ENCODE data around the gene ATP13A3.

Gene ATP13A3

GRCh38 chr3:194439881-194440550 lies 46.8 kb downstream of the ATP13A3 start:
- DNase-seq, result peak; percentile 93

DNA sequence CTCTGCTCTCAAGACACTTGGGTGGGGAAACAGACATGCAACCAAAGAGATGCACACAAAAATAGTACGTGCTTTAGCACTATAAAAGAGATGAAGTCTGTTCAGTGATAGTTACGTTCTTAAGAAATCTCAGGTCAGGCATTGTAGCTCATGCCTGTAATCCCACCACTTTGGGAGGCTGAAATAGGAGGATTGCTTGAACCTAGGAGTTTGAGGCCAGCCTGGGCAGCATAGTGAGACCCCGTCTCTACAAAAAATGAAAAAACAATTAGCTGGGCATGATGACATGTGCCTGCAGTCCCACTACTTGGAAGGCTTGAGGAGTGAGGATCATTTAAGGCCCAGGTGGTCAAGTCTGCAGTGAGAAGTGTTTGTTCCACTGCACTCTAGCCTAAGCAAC lies 52.3 kb downstream of the ATP13A3 start:
- no peak for DNase-seq

DNA sequence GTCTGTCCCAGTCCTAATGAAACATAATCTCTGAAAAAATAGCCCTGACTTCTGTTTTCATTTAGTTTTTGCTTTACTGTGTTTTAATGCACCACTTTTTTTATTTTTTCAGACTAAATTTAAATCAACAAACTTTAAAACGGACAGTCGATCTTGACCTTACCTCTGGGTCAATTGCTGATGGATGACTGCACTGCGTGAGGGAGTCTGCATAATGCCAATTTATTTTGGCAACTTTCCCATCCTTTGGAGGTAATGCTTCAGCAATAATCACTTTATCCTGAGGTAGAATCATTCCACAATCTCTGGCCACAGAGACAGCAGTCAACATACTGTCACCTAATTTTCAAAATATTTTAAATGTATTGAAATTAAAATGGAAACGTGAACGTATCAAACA lies 55.2 kb downstream of the ATP13A3 start:
- DNase-seq, result no peak

DNA sequence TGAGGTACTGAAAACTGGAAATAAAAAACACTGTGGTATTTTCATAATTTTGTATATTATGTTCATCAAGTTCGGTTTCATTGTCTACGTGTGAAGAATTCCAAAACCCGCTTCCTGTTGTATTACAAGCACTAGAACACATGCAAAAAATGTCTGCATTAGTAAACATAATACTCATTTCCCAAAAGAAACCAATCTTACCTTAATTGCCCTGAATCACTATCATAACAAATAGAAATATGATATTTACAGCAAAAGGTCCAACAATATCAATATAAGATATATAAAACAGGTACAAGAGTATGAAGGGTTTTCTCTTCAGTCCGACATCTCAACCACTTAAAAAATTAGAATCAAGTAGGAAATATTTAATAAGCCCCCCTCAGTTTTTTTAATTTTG lies 61.4 kb downstream of the ATP13A3 start:
- no peak for DNase-seq

GRCh38 chr3:194424953-194425352 lies 61.8 kb downstream of the ATP13A3 start:
- DNase-seq, result no peak

DNA sequence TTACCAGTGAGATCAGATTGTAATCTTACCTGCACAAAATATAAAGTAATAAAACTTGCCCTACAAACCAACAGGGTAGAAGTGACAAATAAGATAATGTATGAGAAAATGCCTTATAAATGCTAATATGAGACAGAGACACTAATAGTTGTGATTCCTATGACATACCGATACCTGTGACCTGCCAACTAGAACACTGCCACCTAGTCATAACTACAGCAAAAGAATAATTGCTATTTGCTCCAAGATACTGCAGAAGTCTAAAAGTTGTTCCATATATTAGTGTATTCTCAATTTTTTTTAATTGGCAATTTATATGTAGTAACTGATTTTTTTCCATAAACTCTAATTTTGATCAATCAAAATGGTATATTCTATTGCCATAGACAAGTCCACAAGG lies 62.4 kb downstream of the ATP13A3 start:
- DNase-seq, result no peak

GRCh38 chr3:194423317-194423716 lies 63.5 kb downstream of the ATP13A3 start:
- peak; percentile 83 for DNase-seq

DNA sequence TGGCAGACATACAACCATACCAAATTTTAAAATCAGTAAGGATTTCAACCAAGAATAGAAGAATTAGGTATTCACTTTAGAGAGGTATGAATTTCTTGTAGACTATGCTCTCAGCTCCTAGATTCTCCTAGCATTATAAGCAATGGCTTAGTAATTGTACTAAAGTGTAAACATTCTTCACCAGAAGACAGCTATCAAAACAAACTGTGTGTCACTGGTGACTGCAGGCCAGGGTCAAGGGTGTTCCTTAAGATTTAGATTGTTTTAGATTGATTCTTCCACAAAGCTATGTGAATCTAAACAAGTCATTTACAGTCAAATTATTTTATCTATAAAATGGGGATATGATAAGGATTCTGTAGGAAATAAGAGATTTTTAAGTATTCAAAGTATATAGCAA lies 64.6 kb downstream of the ATP13A3 start:
- DNase-seq, result no peak

- DNase-seq, result no peak
These were observed 68.1 kb downstream of the ATP13A3 start for GRCh38 chr3:194418671-194419070.

DNA sequence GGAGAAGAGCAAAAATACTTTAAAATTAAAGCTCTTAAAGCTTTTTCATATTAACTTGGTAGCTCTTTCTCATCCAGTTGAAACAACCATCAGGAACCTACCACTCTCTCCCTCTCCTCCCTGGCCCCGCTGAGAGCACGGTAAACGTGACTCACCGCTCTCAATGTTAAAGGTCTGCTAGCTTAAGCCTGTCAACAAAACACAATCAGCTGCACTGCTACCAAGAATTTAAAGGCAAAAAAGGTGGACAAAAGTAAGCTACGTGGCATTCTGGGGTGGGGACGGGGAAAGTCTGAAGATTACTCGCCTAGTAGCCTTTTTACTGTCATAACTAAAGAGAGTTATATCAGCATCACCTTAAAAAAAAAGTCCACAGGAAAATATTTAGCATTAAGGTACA lies 79.4 kb downstream of the ATP13A3 start:
- no peak for DNase-seq

DNA sequence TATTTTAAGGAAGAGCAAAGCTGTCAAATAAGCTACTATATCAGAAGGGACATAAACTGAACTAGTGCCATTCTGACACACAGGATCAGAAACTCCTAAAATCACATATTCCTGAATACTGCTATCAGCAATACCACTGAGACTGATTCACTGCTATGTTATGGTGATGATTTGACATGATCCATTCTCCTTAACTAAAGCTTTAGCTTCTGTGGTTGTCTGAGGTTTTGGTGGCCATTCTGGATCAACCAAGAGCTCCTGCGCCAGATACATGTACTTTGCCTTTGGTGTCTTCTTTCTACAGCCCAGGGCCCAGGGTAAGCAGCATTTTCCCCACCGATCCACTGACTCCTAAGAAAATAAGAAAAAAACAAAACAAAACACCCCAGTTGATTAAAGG lies 81.0 kb downstream of the ATP13A3 start:
- DNase-seq, result no peak

GRCh38 chr3:194404365-194405140 lies 82.2 kb downstream of the ATP13A3 start:
- peak; percentile 71 for DNase-seq

DNA sequence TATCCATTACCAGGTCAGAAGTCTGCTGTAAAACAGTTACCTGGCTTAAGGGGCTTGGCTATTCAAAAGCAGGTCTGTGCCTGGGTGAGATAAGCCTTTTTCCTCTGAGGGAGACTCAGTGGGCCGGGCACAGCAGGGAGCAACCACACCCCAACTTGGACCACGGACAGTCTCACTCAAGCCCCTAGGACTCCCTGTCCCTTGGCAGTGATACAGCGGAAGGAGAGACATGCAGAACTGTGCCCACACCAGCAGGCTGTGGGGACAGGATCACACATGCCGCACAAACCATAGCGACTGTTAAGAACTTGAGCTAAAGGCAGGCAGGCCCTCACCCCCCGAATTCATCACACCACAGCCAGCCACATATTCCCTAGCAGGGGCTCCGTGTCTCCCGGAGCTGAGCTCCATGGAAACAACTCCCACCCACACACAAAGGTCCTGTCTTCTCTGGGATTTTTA lies 84.9 kb downstream of the ATP13A3 start:
- DNase-seq, result no peak

GRCh38 chr3:194401346-194401745 lies 85.5 kb downstream of the ATP13A3 start:
- DNase-seq, result no peak

DNA sequence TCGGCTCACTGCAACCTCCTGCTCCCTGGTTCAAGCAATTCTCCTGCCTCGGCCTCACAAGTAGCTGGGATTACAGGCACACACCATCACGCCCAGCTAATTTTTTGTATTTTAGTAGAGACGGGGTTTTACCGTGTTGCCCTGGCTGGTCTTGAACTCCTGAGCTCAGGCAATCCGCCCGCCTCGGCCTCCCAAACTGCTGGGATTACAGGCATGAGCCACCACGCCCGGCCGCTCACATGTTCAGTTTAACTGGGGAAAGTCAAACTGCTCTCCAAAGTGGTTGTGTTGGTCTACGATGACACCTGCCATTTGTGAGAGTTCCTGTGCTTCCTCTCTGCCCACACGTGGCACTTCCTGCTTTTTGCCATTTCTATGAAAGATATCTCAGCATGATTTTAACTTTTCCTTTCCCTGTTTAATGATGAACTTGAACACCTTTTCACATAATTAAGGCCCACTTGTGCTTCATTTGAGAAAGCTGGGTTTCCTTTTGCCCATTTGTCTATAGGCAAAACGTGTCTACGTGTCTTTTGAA lies 86.9 kb downstream of the ATP13A3 start:
- no peak for DNase-seq

DNA sequence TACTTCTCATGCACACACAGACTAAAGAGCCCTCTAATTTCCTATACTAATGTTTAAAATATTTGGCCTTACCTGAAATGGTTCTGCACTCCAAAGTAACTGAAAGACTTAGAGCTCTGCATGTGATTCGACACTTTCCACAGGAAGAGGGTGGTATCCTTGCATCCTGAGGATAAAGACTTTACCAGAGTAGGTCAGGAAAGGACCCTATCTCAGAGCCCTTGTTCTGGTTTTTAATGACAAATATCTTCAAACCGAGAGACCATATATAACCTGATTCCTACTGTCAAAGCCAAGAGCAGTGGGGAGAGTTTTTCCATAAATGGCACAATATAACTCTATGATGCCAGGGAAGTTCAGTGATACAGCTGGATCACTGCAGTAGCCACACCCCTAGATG lies 87.6 kb downstream of the ATP13A3 start, which contains the start of gene GP5:
GP5 (minus strand) TSS at position 101 of the 400 bp plus-strand sequence. CDS start 984 bp downstream, outside the sequence.
- DNase-seq, result no peak

DNA sequence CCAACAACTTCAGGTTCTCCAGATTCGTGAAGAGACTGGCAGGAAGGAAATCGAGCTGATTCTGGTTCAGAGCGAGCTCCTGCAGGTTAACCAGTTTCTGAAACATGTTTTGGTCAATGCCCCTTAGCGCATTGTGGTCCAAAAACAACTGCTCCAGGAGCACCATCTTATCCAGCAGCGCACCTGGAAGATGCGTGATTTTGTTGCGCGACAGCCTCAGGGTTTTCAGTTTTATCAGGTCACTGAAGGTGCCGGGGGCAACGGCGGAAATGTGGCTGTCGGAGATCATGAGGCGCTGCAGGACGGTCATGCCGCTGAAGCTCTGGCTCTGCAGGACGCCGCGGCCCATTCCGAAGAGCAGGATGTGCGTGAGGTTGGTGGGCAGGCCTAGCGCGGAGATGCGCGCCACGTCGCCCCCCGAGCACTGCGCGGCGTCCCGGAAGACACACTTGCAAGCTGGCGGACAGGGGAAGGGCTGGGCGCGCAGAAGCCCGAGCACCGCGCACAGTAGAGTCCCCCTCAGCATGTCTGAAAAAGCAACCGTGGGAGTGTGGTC lies 89.0 kb downstream of the ATP13A3 start:
- no peak for DNase-seq

GRCh38 chr3:194396859-194397756 lies 89.7 kb downstream of the ATP13A3 start:
- DNase-seq, result no peak

DNA sequence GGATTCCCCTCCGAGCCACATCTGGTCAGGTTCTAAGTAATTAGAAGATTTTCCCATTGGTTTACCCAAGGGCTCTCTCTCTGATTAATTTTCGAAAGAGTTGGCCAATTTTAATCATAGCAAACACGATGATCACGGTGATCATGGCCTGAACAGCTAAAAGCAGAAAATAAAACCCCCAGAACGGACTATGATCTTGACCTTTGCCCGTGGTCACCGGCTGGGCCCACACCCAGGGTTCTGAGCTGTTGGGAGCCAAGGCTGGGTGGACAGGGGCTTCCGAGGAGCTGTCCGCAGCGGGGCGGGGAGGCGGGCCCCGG lies 90.3 kb downstream of the ATP13A3 start:
- DNase-seq, result no peak

- DNase-seq, result no peak
These were observed 90.8 kb downstream of the ATP13A3 start for GRCh38 chr3:194395778-194396538.

DNA sequence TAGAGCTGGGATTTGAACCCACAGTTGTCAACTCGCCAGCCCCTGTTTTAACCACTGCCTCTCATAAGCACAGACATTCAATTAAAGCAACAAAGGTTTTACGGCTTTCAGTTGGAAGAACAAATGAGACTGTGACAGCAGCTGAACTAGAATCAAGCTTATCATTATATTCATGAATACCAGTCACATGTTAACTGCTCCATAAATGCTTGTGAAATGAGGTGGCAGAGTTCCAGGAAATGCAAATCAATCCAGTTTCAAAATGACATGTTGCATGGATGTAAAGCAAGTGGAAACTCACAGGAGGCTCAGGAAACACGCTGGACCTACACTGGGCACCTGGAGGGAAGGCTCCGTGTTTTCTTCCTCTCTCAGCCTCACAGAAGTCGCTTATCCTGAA lies 91.6 kb downstream of the ATP13A3 start:
- peak; percentile 85 for DNase-seq

DNA sequence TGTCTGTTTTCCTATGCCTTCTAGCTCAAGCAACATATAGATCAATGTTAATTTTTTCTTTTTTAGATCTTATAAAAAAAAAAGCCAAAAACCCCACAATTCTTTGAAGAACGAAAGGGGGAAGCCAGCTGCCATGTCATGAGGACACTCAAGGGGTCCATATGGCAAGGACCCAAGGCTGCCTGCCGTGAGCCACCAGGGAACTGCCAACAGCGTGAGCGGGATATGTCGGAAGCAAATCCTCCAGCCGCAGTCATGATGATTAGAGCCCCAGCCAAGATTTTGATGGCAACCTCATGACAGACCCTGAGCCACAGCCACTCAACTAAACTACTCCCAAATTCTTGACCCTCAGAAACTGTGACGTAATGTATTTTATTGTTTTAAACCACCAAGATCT lies 94.2 kb downstream of the ATP13A3 start:
- no peak for DNase-seq
